ENCODE data around the gene IMPA2. TPM values are rescaled to one million over a fixed set of nuclear protein-coding genes. Genes with fewer than 3 reads are reported as not detected.
"Not testable (repeated sequence)": the region's sequence is repeated elsewhere in the genome, so short reads cannot be mapped to it uniquely, and the experiment has no call there.

Gene IMPA2
- total RNA-seq, 2 experiments from 2014 or later, result 23.6 to 28.9 TPM

DNA sequence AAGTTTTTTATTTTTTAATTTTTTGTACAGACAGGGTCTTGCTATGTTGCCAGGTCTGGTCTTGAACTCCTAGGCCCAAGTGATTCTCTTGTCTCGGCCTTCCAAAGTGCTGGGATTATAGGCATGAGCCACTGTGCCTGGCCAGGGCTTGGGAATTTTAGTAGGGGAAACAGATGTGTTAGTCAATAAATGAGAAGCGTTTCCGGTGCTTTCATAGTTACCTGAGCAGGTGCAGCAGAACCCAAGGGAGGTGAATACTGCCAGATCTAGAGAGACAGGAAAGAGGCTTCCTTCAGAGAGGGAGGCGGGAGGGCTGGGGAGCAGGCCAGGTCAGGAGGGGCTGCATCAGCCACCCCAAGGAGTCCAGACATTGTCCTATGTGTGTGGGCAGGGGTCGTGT lies 30.5 kb upstream of the IMPA2 start:
- no peaks in the 10 kb centered on the region for H3K9me3 Mint-ChIP-seq
- CTCF ChIA-PET, result interaction anchor here (1.2 to 3.7 kb wide), 3 partner anchors 13 to 44 kb away, joined by 3 to 21 read pairs (median 16); no protein-coding TSS in a partner anchor
- no peaks in the 10 kb centered on the region for H3K27me3 Mint-ChIP-seq (ENCODE audit: low read depth)
- no peak for DNase-seq
- no peak overlapping the region for H3K4me3 Mint-ChIP-seq
- H3K4me1 Mint-ChIP-seq (ENCODE audit: low read depth), result peaks cover 9% of the 10 kb centered on the region
- no peak overlapping the region for H3K27ac Mint-ChIP-seq
- intact Hi-C loops (cut with micrococcal nuclease), result no loop called here
- H3K36me3 Mint-ChIP-seq (ENCODE audit: low read depth), result no peaks in the 10 kb centered on the region

DNA sequence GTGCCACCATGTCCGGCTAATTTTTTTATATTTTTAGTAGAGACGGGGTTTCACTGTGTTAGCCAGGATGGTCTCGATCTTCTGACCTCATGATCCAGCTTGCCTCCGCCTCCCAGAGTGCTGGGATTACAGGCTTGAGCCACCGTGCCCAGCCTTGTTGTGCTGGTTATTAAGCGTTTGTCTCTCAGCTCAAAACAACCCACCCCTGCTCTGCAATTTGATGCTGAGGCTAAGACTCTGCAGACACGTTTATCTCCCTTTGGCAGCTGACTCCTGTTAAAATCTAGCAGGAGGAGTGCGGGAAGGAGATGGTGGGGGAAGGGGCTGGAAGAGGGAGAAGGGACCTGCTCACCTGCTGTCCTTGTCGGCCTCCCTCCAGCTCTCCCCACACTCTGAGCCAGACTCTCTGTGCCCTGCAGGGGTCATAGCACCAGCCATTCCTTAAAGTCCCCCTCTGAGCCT lies 29.9 kb upstream of the IMPA2 start:
- Mint-ChIP-seq H3K9me3 (no peaks in the 10 kb centered on the region), H3K27me3 (ENCODE audit: low read depth) (no peaks in the 10 kb centered on the region), H3K36me3 (ENCODE audit: low read depth) (no peaks in the 10 kb centered on the region), H3K4me1 (ENCODE audit: low read depth) (peaks cover 9% of the 10 kb centered on the region), H3K27ac (no peak overlapping the region), H3K4me3 (no peak overlapping the region)
- no peak for DNase-seq
- intact Hi-C loops (cut with micrococcal nuclease), result no loop called here
- CTCF ChIA-PET, result interaction anchor here (1.6 to 3.7 kb wide), 3 partner anchors 11 to 44 kb away, joined by 6 to 21 read pairs (median 16); no protein-coding TSS in a partner anchor

DNA sequence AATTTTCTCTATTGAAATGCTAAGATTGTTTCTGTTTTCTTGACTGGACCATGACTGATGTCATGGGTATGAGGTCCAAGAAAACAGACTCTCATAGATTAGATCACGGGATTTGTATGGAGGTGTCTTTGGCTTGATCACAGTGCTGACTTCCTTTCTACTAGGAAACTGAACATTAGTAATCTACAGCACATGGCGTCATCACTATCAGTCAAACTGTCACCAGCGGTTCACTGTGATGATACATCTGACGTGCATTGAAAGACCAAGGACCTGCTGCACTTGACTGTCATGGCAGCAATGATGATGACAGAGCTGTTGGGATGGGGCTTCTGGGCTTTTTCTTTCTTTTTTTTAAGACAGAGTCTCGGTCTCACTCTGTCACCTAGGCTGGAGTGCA lies 28.2 kb upstream of the IMPA2 start:
- no peaks in the 10 kb centered on the region for H3K27me3 Mint-ChIP-seq (ENCODE audit: low read depth)
- CTCF ChIA-PET, result interaction anchor here (0.7 to 2.2 kb wide), 2 partner anchors 16 to 29 kb away, joined by 3 to 15 read pairs; no protein-coding TSS in a partner anchor
- no peak overlapping the region for H3K4me3 Mint-ChIP-seq
- peaks cover 5% of the 10 kb centered on the region for H3K36me3 Mint-ChIP-seq (ENCODE audit: low read depth)
- peaks cover 14% of the 10 kb centered on the region for H3K9me3 Mint-ChIP-seq
- intact Hi-C loops (cut with micrococcal nuclease), result no loop called here
- H3K4me1 Mint-ChIP-seq (ENCODE audit: low read depth), result peaks cover 5% of the 10 kb centered on the region
- H3K27ac Mint-ChIP-seq, result no peak overlapping the region
- DNase-seq, result no peak

DNA sequence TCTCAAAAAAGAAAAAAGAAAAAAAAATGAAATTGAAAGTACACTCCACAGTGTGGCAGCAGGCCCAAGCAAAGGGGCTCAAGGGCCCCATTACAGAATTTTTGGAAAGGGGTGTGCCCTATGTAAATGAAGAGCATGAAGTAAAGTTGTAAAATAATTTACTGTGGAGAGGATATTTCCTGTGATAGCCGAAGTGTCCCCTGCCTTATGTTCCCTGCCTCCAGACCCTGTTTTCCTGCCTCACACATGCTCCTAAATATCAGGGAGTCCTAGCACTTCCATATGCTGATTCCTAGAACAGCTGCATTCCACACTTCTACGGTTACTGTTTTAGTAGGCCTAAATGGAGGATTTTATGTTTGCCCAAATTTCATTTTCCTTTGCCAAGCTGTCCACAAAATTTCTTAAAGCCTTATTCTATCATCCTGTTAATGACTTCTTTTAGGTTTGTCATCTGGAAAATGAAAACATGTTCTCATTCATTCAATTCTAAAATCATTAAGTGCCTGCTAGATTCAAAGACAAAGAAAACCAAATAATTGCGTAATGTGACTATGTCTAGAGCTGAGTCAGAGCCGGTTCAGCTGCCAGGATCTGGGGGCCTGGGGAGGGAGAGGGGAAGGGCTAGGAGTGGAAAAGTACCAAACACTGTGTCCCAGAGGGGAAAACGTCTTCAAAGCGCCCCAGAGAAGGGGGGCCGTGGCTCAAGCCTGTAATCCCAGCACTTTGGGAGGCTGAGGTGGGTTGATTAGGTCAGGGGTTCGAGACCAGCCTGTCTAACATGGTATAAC lies 25.9 kb upstream of the IMPA2 start:
- peak; percentile 19 for DNase-seq
- Mint-ChIP-seq H3K4me3 (no peak overlapping the region), H3K9me3 (peaks cover 14% of the 10 kb centered on the region), H3K4me1 (ENCODE audit: low read depth) (peaks cover 5% of the 10 kb centered on the region), H3K27ac (no peak overlapping the region), H3K36me3 (ENCODE audit: low read depth) (peaks cover 5% of the 10 kb centered on the region), H3K27me3 (ENCODE audit: low read depth) (no peaks in the 10 kb centered on the region)
- intact Hi-C loops (cut with micrococcal nuclease), result no loop called here
- CTCF ChIA-PET, result interaction anchor here (1.4 to 2.2 kb wide), 4 partner anchors 17 to 84 kb away, joined by 3 to 15 read pairs (median 6); no protein-coding TSS in a partner anchor

DNA sequence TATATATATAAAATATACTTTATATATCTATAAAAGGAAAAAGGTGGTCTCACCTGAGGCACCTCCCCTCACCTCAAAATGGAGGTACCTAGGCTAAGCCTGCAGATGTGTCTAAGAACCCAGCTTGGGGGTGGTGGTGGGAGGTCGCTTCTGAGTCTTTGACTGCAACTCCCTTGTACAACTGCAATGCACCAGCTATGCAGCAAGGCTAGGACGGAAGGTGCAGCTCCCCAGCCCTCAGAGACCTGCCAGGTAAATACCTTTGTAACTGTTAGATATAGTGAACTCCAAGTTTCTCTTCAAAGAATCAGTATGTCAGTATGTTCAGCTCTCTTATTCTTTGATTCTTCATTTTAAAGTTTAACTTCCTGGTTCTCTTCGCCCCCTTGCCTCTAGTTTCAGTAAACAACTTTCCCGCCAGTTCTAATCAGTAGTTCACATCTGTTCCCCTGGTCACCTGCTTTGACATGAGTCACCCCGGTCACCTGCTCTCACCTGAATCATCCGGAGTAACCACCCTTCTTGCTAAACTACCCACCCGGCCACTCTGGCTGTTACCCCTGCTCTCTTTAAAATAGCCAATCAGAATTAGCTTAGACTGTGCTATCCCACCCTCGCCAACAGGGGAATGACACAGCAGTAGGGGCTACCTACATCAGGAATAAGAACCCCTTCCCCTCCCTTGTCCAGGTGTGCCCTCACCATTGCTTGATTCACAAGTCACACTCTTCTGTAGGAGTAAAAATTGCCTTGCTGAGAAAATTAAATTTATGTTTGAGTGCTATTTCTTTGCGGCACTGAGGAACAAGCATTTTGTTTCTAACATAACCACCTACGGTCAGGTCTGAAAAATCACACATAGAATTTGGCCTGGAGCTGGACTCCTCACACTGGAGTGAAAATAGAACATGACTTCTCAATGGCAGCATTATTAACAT lies 24.7 kb upstream of the IMPA2 start:
- intact Hi-C loops (cut with micrococcal nuclease), result no loop called here
- CTCF ChIA-PET, result interaction anchor here (1.4 to 2.2 kb wide), 3 partner anchors 18 to 82 kb away, joined by 3 to 8 read pairs (median 3); no protein-coding TSS in a partner anchor
- H3K27me3 Mint-ChIP-seq (ENCODE audit: low read depth), result no peaks in the 10 kb centered on the region
- peaks cover 5% of the 10 kb centered on the region for H3K4me1 Mint-ChIP-seq (ENCODE audit: low read depth)
- H3K36me3 Mint-ChIP-seq (ENCODE audit: low read depth), result peaks cover 5% of the 10 kb centered on the region
- no peak overlapping the region for H3K27ac Mint-ChIP-seq
- DNase-seq, result no peak
- H3K4me3 Mint-ChIP-seq, result no peak overlapping the region
- H3K9me3 Mint-ChIP-seq, result peaks cover 14% of the 10 kb centered on the region

DNA sequence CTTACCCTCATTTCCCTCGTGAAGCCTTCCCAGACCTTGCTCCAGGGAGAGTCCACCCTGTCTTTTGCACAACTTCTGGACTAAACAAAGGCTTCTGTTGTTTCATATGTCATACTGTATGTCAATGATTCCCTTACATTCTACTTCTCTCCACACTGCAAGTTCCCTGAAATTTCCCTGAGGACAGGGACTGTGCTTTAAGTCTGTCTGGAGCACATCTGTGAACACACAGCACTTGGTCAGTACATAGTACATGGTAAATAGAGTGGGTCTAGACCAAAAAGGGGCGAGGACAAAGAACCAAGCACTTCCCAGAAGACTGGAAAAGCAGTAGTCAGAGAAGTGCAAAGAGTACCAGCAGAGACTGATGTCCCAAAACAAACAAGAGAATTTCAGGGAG lies 23.7 kb upstream of the IMPA2 start:
- peaks cover 14% of the 10 kb centered on the region for H3K9me3 Mint-ChIP-seq
- CTCF ChIA-PET, result interaction anchor here (2.2 kb wide), 1 partner anchor 19 kb away, joined by 8 read pairs; no protein-coding TSS in a partner anchor
- no peak for DNase-seq

DNA sequence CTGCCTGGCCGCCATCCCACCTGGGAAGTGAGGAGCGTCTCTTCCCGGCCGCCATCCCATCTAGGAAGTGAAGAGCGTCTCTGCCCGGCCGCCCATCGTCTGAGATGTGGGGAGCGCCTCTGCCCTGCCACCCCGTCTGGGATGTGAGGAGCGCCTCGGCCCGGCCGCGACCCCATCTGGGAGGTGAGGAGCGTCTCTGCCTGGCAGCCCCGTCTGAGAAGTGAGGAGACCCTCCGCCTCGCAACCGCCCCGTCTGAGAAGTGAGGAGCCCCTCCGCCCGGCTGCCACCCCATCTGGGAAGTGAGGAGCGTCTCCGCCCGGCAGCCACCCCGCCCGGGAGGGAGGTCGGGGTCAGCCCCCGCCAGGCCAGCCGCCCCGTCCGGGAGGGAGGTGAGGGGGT lies 21.7 kb upstream of the IMPA2 start:
- intact Hi-C loops (cut with micrococcal nuclease); CTCF ChIA-PET; H3K27me3 Mint-ChIP-seq (ENCODE audit: low read depth); H3K27ac Mint-ChIP-seq; DNase-seq; H3K4me1 Mint-ChIP-seq (ENCODE audit: low read depth); H3K36me3 Mint-ChIP-seq (ENCODE audit: low read depth); H3K4me3 Mint-ChIP-seq: not testable (repeated sequence)
- peaks cover 14% of the 10 kb centered on the region for H3K9me3 Mint-ChIP-seq

More for the DNA sequence above, 23.7 kb upstream of the IMPA2 start:
- no peak overlapping the region for H3K27ac Mint-ChIP-seq
- peaks cover 5% of the 10 kb centered on the region for H3K4me1 Mint-ChIP-seq (ENCODE audit: low read depth)
- H3K36me3 Mint-ChIP-seq (ENCODE audit: low read depth), result peaks cover 5% of the 10 kb centered on the region
- H3K4me3 Mint-ChIP-seq, result no peak overlapping the region
- no peaks in the 10 kb centered on the region for H3K27me3 Mint-ChIP-seq (ENCODE audit: low read depth)
- intact Hi-C loops (cut with micrococcal nuclease), result no loop called here

DNA sequence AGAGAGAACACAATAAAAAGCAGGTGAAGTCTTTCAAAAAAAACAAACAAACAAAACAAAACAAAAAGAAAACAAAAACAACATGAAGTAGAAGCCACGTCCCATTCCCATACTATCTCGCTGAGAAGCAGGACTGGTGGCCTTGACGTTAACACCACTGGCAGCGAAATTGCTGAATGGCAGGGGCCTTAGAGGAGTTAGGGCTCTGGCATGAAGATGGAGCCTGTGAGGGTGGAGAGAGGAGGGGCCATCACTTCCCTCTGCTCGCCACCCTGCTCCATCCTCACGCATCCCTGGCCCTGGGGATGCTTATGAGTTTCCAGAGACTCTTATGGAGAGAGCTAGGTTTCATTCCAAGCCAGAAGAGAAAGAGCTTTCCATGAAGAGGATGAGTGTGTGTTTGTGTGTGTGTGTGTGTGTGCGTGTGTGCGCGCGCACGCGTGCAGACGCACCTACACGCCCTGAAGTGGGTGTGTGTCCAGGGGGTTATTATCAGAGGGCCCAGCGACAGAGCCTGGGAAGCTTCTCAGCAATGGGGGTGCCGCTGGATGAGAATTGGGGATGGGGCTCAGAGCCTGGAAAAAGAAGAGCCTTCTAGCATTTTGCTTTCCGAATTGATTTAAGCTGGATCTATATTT lies 20.4 kb upstream of the IMPA2 start:
- Mint-ChIP-seq H3K27ac (no peak overlapping the region), H3K36me3 (ENCODE audit: low read depth) (peaks cover 5% of the 10 kb centered on the region), H3K27me3 (ENCODE audit: low read depth) (no peaks in the 10 kb centered on the region), H3K4me1 (ENCODE audit: low read depth) (no peaks in the 10 kb centered on the region), H3K9me3 (peaks cover 14% of the 10 kb centered on the region), H3K4me3 (no peak overlapping the region)
- CTCF ChIA-PET, result no interaction called here
- intact Hi-C loops (cut with micrococcal nuclease), result no loop called here
- no peak for DNase-seq

DNA sequence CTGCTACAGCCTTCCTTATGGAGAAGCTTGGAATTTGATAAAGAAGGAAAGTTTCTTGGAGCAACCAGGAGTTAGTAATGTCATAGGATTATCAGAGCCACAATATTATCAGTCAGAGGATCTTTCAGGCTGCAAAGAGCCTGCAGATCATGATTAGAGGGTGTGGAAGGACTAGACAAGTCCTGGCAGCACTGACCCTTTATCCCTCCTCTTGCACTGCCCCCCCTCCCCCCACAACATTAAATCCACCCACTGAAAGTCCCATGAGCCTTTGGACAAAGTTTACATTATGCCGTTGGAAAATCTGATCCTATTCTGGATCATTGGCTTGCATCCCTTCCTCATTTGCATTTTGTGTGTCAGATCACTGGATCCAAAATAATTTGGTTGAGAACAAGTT lies 18.7 kb upstream of the IMPA2 start:
- H3K9me3 Mint-ChIP-seq, result peaks cover 3% of the 10 kb centered on the region
- H3K27ac Mint-ChIP-seq, result no peak overlapping the region
- H3K27me3 Mint-ChIP-seq (ENCODE audit: low read depth), result no peaks in the 10 kb centered on the region
- peaks cover 2% of the 10 kb centered on the region for H3K36me3 Mint-ChIP-seq (ENCODE audit: low read depth)
- no peak for DNase-seq
- no peaks in the 10 kb centered on the region for H3K4me1 Mint-ChIP-seq (ENCODE audit: low read depth)
- CTCF ChIA-PET, result no interaction called here
- intact Hi-C loops (cut with micrococcal nuclease), result no loop called here
- H3K4me3 Mint-ChIP-seq, result no peak overlapping the region

DNA sequence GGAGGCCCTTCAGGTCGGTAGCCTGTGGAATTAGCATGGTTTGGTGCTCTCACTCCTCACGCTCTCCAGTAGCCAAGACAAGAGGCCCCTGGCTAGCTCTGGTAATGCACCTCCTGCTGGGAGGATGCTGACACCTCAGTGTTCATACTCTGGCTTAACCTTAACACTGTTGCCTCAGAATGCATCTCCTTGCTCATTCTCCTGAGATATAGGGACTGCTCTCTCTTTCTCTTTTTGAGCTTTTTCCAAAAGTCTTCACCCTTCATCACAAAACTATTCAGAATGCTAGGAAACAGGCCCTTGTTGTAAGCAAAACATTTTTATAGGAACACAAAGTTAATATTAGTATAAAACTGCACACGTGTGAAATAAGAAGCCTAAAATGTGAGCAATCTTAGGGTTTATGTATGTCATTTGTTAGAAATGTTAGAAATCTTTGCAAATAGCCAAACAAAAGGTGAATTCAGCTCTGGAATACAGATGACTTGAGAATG lies 17.3 kb upstream of the IMPA2 start:
- Mint-ChIP-seq H3K4me3 (no peak overlapping the region), H3K4me1 (ENCODE audit: low read depth) (no peaks in the 10 kb centered on the region), H3K27me3 (ENCODE audit: low read depth) (no peaks in the 10 kb centered on the region), H3K9me3 (no peaks in the 10 kb centered on the region), H3K36me3 (ENCODE audit: low read depth) (no peaks in the 10 kb centered on the region), H3K27ac (no peak overlapping the region)
- intact Hi-C loops (cut with micrococcal nuclease), result no loop called here
- DNase-seq, result no peak
- CTCF ChIA-PET, result no interaction called here

DNA sequence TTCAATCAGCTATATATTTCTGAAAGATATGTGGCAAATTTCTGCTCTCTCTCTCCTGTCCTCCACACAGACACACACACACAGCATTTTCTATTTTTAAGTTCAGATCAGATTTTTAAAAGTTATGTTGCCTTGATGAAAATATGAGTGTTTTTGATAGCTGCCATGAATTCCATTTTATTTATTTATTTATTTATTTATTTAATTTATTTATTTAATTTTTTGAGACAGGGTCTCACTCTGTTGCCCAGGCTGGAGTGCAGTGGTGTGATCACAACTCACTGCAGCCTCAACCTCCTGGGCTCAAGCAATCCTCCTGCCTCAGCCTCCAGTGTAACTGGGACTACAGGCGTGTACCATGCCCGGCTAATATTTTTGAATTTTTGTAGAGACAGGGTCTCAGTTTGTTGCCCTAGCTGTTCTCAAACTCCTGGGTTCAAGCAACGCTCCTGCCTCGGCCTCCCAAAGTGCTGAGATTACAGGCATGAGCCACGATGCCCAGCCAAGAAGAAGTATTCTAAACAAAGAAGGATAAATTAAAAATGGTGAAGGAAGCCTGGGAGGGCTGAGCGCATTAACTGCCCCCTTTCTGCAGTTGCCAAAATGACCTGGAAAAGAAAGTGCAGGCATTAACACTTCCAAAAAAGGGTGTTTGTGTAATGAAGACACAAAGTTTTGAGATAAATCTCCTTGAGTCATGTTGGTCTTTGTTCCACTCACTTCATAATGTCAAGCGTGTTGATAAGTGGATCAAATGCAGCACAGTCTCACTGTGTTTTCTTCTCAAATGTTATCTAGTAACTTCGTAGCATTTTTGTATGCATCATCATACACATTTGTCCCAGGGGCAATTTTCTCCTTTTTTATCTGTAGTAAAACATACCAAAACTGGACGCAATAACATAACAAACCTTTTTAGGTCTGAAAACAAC lies 11.1 kb upstream of the IMPA2 start:
- CTCF ChIA-PET, result interaction anchor here (0.7 to 1.5 kb wide), 2 partner anchors 20 to 32 kb away, joined by 3 to 4 read pairs; no protein-coding TSS in a partner anchor
- intact Hi-C loops (cut with micrococcal nuclease), result no loop called here

More for the DNA sequence above, 11.1 kb upstream of the IMPA2 start:
- Mint-ChIP-seq H3K36me3 (ENCODE audit: low read depth) (no peaks in the 10 kb centered on the region), H3K4me1 (ENCODE audit: low read depth) (no peaks in the 10 kb centered on the region), H3K4me3 (no peak overlapping the region), H3K27me3 (ENCODE audit: low read depth) (no peaks in the 10 kb centered on the region), H3K27ac (no peak overlapping the region), H3K9me3 (no peaks in the 10 kb centered on the region)
- no peak for DNase-seq

Data from activated naive CD4-positive, alpha-beta T cell treated with anti-CD3 and anti-CD28 coated beads for 36 hours (primary cell).